Activated naive CD8-positive, alpha-beta T cell (primary cell): ENCODE measurements around the gene CTTNBP2.
"Not testable (repeated sequence)": the region's sequence is repeated elsewhere in the genome, so short reads cannot be mapped to it uniquely, and the experiment has no call there.

ENCODE experiments used
- H3K27ac Mint-ChIP-seq: one replicate; pipeline ENCODE4 v1.8.0; 2021; ENCODE audit warnings: mixed read lengths
- H3K27me3 Mint-ChIP-seq: one replicate; pipeline ENCODE4 v1.8.0; 2021; ENCODE audit warnings: mixed read lengths
- H3K36me3 Mint-ChIP-seq: one replicate; pipeline ENCODE4 v1.8.0; 2021; ENCODE audit warnings: mixed read lengths
- H3K4me1 Mint-ChIP-seq: one replicate; pipeline ENCODE4 v1.8.0; 2021; ENCODE audit warnings: low read depth, mixed read lengths
- H3K4me3 Mint-ChIP-seq: one replicate; pipeline ENCODE4 v1.8.0; 2021; ENCODE audit warnings: mild to moderate bottlenecking, mixed read lengths
- H3K9me3 Mint-ChIP-seq: one replicate; pipeline ENCODE4 v1.8.0; 2021; ENCODE audit warnings: low read depth, mixed read lengths

The CTTNBP2 gene

DNA sequence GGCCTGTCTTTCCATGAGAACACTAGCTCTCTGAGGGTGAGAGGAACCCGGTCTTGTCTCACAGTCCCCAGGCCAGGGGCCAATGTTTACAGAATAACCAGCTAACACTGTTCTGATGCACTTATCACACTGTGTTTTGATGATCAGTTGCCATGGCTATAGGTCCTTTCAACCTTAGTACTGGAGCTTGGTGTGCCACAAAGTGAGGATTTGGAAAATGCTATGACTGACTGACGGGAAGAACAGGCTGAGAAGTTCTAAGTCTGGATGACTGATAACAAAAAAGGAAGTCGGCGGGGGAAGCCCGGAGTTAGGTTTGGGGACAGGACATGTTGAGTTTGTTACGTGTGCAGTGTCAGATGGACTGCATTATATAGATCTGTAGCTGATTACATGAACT lies 141.8 kb downstream of the CTTNBP2 start:
- Mint-ChIP-seq H3K27me3 (peaks cover 14% of the 10 kb centered on the region), H3K4me1 (no peaks in the 10 kb centered on the region), H3K4me3 (no peak overlapping the region), H3K9me3 (no peaks in the 10 kb centered on the region), H3K36me3 (no peaks in the 10 kb centered on the region), H3K27ac (no peak overlapping the region)

DNA sequence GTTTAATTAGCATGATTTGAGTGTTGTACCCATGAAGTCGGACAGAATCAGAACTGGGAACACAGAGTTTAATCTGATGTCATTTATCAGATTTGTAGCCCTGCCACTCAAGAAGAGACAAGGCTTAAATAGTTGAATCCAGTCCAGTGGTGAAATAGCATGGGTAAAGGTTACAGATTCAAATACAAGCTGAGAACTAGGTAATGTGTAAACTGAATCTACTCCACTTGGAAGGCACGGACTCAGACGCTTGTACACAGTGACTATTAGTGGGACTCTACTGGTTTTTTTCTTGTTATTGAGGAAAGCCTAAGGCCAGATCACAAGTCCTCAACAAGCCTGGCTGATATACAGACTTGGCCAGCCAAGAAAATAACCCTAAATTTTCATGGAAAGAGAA lies 142.9 kb downstream of the CTTNBP2 start:
- no peaks in the 10 kb centered on the region for H3K4me1 Mint-ChIP-seq

DNA sequence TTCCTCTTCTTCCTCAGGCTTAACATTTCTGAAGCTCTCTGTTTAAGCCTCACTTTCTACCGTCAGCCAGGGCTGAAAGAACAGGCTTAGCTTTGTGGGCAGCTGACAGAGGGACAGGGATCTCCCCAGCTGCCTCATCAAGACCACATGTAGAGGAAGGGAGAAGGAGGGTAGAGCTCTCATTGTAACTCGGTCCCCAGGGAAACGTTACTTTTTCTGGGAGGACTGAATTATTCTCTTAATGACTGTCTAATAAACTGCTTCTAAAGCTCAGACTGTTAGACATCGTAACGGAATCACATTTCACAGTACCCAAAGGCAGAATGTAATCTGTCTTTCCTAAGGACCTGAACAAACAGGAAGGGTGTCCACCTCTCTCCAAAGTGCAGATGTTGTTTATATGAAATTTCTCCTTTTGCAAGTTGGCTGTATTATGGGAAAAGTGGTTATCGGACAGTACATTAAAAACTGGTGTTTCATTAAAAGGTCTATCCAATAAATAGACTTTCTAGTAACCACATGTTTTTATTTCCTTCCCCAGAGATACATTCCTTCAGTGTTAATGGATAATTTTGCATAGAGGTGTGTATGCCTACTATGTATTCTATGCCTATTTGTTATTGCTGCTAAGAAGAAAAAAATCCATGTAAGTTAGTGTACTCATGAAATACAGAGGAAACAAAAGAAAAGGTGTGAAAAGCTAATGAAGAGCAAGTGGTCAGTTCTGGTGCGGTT lies 144.2 kb downstream of the CTTNBP2 start:
- H3K4me3 Mint-ChIP-seq, result no peak overlapping the region
- H3K27me3 Mint-ChIP-seq, result peaks cover 15% of the 10 kb centered on the region
- no peaks in the 10 kb centered on the region for H3K4me1 Mint-ChIP-seq
- H3K9me3 Mint-ChIP-seq, result no peaks in the 10 kb centered on the region
- no peaks in the 10 kb centered on the region for H3K36me3 Mint-ChIP-seq
- no peak overlapping the region for H3K27ac Mint-ChIP-seq

More for the DNA sequence above, 142.9 kb downstream of the CTTNBP2 start:
- peaks cover 14% of the 10 kb centered on the region for H3K27me3 Mint-ChIP-seq
- no peaks in the 10 kb centered on the region for H3K36me3 Mint-ChIP-seq
- no peak overlapping the region for H3K27ac Mint-ChIP-seq
- H3K4me3 Mint-ChIP-seq, result no peak overlapping the region
- no peaks in the 10 kb centered on the region for H3K9me3 Mint-ChIP-seq

DNA sequence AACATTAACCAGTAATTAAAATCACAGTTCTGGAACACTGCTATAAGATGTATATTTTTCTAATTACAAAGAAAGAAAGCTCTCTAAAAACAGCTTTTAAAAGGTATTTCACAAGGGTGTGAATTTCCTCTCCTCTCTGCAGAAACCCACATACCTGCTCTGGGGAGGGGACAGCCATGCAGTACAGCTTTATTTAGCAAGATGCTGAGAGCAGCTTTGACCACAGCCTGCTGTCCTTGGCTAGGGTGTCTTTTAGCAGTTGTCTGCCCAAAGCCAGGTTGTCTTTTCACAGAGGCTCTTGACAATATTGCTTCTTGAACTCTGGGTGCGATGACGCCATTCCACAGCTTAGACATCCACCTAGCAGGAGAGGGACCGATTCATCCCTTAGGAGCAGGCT lies 148.3 kb downstream of the CTTNBP2 start:
- Mint-ChIP-seq H3K36me3 (no peaks in the 10 kb centered on the region), H3K4me3 (no peak overlapping the region), H3K27me3 (peaks cover 8% of the 10 kb centered on the region), H3K4me1 (no peaks in the 10 kb centered on the region), H3K9me3 (no peaks in the 10 kb centered on the region), H3K27ac (no peak overlapping the region)

DNA sequence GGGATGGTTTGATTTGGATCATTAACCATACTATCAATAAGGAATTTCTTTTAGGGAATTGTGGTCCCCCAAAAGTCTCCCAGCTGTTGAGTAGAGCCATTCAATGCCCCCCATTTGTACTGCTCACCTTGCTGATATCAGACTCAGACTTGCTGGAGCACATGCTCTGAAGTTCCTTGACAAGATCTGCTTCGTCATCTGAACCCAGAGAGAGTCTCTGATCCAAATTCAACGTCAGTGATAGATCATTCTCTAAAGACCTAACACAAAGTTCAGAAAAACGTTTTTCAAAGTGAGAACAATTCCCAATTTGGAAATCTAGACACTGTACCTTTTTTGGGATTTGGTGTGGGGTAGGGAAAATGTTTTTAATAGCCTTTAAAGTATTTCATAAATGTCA lies 153.9 kb downstream of the CTTNBP2 start:
- Mint-ChIP-seq H3K27me3 (no peaks in the 10 kb centered on the region), H3K36me3 (no peaks in the 10 kb centered on the region), H3K9me3 (no peaks in the 10 kb centered on the region), H3K4me3 (no peak overlapping the region), H3K4me1 (no peaks in the 10 kb centered on the region), H3K27ac (no peak overlapping the region)

DNA sequence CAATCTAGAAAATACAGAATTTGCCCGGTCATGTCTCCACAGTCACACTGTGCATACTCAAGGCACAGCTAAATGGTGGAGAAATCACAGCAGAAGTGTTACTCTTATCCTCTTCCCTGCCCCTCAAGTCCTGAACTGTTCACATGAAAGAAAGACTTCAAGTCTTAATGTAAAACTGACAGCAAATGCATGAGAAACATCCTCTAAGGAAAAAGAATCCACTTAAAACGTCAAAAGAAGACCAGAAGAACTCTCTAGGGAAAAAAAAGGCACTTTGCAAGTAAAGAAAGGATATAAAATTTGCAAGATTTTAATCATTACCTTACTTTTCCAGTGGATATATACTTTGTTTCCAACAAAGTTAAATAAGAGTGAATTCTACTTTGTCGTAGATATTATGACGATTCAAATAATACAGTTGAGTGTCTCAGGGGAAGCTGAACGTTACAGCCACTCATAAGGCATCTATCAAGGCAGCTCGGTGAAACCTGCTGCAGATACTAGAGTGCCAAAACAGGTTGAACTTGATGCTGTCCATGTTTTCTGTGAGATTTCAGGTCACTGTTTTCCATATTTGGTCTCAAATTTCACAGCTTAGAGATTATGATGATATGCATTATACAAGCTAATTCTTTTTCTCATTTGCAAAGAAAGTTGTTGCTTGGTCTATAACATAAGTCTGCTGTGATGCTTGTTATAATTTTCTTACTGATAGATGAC lies 155.0 kb downstream of the CTTNBP2 start:
- Mint-ChIP-seq H3K4me3 (no peak overlapping the region), H3K27me3 (no peaks in the 10 kb centered on the region), H3K27ac (no peak overlapping the region), H3K36me3 (no peaks in the 10 kb centered on the region), H3K4me1 (no peaks in the 10 kb centered on the region), H3K9me3 (no peaks in the 10 kb centered on the region)

DNA sequence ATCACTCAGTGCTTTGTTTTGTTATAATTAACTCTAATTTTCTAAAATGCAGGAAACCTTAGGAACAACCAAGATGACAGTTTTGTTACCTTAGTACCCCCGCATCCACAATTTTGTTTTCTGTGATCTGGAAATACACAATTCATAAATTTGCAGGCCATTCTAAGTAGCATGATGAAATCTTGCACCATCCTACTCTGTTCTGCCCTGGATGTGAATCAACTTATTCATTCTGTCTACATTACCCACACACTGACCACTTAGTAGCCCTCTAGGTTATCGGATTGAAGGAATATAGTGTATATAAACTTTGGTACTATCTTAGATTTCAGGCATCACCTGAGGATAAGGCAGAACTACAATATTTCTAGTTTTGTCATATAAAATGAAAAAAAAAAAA lies 155.9 kb downstream of the CTTNBP2 start:
- no peaks in the 10 kb centered on the region for H3K27me3 Mint-ChIP-seq
- no peaks in the 10 kb centered on the region for H3K4me1 Mint-ChIP-seq
- H3K27ac Mint-ChIP-seq, result no peak overlapping the region
- H3K9me3 Mint-ChIP-seq, result no peaks in the 10 kb centered on the region
- no peaks in the 10 kb centered on the region for H3K36me3 Mint-ChIP-seq
- no peak overlapping the region for H3K4me3 Mint-ChIP-seq

DNA sequence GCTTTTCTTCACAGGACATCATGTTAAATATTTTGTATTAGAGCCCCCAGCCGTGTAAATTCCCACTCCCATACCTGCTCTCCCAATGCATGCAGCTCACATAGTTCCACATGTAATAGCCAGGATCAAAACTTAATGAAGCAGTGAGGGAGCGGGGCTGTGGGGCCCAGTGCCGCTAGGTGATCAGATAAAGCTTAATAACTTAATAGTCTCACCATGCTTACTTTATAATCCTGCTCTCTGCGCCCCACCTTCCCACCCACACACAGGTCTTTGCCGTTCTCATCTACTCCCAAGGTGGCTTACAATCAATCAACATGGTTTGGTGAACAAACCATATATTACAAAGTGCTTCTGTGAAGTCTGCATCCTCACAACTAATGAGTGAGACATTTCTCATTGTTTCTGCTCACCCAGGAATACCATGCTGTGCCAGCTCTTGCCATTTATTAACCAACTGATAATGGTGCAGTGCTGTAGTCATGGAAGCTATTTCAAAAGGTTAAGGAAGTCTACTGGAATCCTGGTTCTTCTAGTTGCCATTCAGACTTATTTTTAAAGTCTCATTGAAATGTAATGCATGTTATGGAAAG lies 156.4 kb downstream of the CTTNBP2 start:
- no peaks in the 10 kb centered on the region for H3K36me3 Mint-ChIP-seq
- no peak overlapping the region for H3K4me3 Mint-ChIP-seq
- H3K27ac Mint-ChIP-seq, result no peak overlapping the region
- no peaks in the 10 kb centered on the region for H3K4me1 Mint-ChIP-seq
- no peaks in the 10 kb centered on the region for H3K27me3 Mint-ChIP-seq
- H3K9me3 Mint-ChIP-seq, result no peaks in the 10 kb centered on the region

DNA sequence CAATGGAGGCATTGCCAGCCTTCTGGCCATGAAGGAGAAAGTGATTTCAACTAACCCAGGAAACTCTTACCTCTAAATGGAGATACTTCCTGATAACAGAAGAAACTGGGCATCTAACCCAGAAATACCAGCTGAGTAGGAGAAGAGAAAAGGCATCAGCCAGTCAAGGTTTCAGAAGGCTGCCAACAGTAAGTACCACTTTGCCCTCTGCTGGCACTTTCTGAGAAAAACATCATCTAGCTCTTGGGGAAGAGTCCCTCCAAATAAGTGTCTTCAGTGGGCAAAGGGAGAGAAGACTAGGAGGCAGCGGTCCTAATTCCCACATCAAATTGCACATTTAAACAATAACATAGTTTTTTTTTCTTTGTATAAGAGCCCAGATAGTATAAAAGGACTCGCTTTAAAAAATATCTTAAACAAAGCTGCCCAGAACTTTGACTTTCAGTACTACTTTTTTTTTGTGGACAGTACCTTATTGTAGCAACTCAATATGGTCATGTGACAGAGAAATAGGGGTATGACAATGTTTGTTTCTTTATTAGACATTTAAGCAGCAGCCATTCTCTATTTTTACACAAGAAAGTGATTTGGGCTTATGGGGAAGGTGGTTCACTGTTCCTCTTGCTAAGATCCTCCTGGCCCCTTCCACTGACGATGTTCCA lies 157.3 kb downstream of the CTTNBP2 start:
- Mint-ChIP-seq H3K9me3 (no peaks in the 10 kb centered on the region), H3K27me3 (no peaks in the 10 kb centered on the region), H3K27ac (no peak overlapping the region), H3K36me3 (no peaks in the 10 kb centered on the region), H3K4me1 (no peaks in the 10 kb centered on the region), H3K4me3 (no peak overlapping the region)

DNA sequence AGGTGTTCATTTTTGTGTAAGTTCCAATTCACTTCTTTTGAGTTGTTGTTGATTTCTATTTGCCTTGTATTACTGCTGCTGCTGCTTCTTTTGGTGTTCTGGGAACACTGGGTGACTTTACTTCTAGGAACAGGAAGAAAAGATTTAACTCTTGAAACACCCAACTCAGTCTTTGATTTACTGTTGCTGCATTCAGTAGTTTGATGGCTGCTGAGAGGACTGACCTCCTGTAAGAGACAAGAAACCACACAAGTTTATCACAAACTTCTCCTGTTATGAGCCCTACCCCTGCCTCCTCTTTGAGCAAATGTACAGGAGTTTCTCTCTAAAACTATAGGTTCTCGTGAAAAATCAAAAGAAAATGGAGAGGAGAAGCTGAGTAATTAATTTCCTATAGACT lies 161.7 kb downstream of the CTTNBP2 start:
- H3K4me1 Mint-ChIP-seq, result no peaks in the 10 kb centered on the region
- H3K36me3 Mint-ChIP-seq, result no peaks in the 10 kb centered on the region
- H3K27me3 Mint-ChIP-seq, result peaks cover 4% of the 10 kb centered on the region

DNA sequence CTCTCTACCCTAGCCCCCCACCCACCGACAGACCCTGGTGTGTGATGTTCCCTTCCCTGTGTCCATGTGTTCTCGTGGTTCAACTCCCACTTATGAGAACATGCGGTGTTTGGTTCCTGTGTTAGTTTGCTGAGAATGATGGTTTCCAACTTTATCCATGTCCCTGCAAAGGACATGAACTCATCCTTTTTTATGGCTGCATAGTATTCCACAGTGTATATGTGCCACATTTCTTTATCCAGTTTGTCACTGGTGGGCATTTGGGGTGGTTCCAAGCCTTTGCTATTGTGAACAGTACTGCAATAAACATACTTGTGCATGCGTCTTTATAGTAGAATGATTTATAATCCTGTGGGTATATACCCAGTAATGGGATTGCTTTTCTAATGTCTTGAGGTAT lies 165.1 kb downstream of the CTTNBP2 start:
- not testable (repeated sequence) for H3K9me3 Mint-ChIP-seq, H3K4me1 Mint-ChIP-seq, H3K27me3 Mint-ChIP-seq, H3K27ac Mint-ChIP-seq, H3K4me3 Mint-ChIP-seq, H3K36me3 Mint-ChIP-seq

More for the DNA sequence above, 161.7 kb downstream of the CTTNBP2 start:
- Mint-ChIP-seq H3K27ac (no peak overlapping the region), H3K4me3 (no peak overlapping the region), H3K9me3 (no peaks in the 10 kb centered on the region)

DNA sequence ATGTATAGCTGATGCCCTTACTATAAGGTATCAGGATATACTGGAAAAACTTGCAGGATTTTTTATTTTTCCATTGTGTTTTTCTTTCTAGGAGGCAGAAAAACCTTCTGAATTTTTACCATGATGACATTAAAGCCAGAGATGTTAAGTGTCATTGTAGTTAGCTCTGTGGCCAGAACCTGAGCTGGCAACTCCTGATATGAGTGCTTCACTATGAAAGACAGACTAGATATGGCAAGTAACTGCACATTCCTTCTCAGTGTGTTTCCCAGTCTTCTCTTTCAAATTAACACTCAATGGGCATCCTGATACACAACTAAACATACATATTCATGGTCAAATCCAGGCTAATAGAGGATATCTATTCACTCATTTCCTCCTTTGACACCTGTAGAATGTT lies 166.2 kb downstream of the CTTNBP2 start:
- H3K27me3 Mint-ChIP-seq, result peaks cover 4% of the 10 kb centered on the region
- no peak overlapping the region for H3K27ac Mint-ChIP-seq
- no peaks in the 10 kb centered on the region for H3K9me3 Mint-ChIP-seq
- no peaks in the 10 kb centered on the region for H3K4me1 Mint-ChIP-seq
- no peaks in the 10 kb centered on the region for H3K36me3 Mint-ChIP-seq
- H3K4me3 Mint-ChIP-seq, result no peak overlapping the region

DNA sequence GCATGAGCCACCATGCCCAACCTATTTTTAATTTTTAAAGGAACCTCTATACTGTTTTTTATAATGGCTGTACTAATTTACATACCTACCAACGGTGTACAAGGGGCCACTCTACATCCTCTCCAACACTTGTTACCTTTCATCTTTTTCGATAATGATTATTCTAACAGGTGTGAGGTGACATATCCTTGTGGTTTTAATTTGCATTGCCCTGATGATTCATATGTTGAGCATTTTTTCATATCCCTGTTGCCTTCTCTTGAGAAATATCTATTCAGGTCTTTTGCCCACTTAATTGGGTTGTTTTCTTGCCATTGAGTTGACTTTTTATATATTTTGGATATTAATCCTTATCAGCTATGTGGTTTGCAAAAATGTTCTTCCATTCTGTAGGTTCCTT lies 167.0 kb downstream of the CTTNBP2 start:
- no peaks in the 10 kb centered on the region for H3K9me3 Mint-ChIP-seq

DNA sequence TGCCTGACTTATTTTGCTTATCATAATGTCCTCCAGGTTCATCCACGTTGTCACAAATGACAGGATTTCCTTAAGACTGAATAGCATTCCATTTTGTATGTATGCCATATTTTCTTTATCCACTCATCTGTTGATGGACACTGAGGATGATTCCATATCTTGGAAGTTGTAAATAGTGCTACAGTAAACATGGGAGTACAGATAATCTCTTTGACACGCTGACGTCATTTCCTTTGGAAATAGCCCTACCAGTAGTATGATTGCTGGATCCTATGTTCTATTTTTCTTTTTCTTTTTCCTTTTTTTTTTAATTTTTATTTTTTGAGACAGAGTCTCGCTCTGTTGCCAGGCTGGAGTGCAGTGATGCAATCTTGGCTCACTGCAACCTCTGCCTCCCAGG lies 167.6 kb downstream of the CTTNBP2 start:
- Mint-ChIP-seq H3K4me1 (no peaks in the 10 kb centered on the region), H3K36me3 (no peaks in the 10 kb centered on the region), H3K27ac (no peak overlapping the region), H3K4me3 (no peak overlapping the region), H3K9me3 (no peaks in the 10 kb centered on the region), H3K27me3 (peaks cover 4% of the 10 kb centered on the region)

More for the DNA sequence above, 167.0 kb downstream of the CTTNBP2 start:
- H3K27me3 Mint-ChIP-seq, result peaks cover 4% of the 10 kb centered on the region
- H3K4me1 Mint-ChIP-seq, result no peaks in the 10 kb centered on the region
- H3K36me3 Mint-ChIP-seq, result no peaks in the 10 kb centered on the region
- H3K4me3 Mint-ChIP-seq, result no peak overlapping the region
- H3K27ac Mint-ChIP-seq, result no peak overlapping the region

DNA sequence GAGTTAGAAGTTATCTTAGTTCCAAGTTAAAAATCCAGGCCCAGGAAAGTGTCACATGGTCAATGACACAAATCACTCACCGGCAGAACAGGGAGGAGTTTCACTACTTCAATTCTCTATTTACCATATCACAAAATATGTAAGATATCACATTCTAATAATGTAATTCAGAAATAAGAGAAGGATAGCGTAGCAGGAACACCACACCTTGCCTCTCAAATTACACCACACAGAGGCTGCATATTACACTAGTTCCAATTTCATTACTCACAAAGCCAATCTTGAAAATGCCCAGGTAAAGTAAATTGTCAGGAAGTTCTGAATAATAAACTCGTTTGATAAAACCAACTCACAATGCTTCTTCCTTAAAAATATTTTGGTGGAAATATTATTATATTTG lies 169.2 kb downstream of the CTTNBP2 start:
- H3K27me3 Mint-ChIP-seq, result peaks cover 4% of the 10 kb centered on the region
- no peaks in the 10 kb centered on the region for H3K9me3 Mint-ChIP-seq
- H3K4me3 Mint-ChIP-seq, result no peak overlapping the region
- H3K36me3 Mint-ChIP-seq, result no peaks in the 10 kb centered on the region
- H3K4me1 Mint-ChIP-seq, result no peaks in the 10 kb centered on the region
- H3K27ac Mint-ChIP-seq, result no peak overlapping the region
